CD4-positive, CD25-positive, alpha-beta regulatory T cell (primary cell): ENCODE measurements around the gene UBQLNL. TPM values are rescaled to one million over a fixed set of nuclear protein-coding genes. Genes with fewer than 3 reads are reported as not detected.

Source experiments
- ATAC-seq, 2 donors: fragments of 150-1000 bp; cut with Tn5 transposase; one replicate each; pipeline ENCODE4 v1.10.0; 2021; ENCODE audit warnings: low read depth in 2 of 2, moderate number of reproducible peaks in 2 of 2, moderate library complexity in 1 of 2
- DNase-seq, 3 donors: peaks; one replicate each; pipeline versions ENCODE4 v3.0.0 to v3.0.0-alpha.2; 2012 to 2022; ENCODE audit warnings: mixed read lengths in 1 of 3
- H3K27ac ChIP-seq: one replicate; pipeline ENCODE4 v1.7.0; 2013; ENCODE audit warnings: mild to moderate bottlenecking, low read length; ENCODE audit not compliant: insufficient read depth, poor library complexity, severe bottlenecking
- H3K27me3 ChIP-seq: one replicate; pipeline ENCODE4 v1.7.0; 2013; ENCODE audit warnings: low read length; ENCODE audit not compliant: control insufficient read depth, insufficient read depth
- H3K36me3 ChIP-seq: one replicate; pipeline ENCODE4 v1.7.0; 2013; ENCODE audit warnings: mild to moderate bottlenecking, low read length, moderate library complexity; ENCODE audit not compliant: control insufficient read depth, insufficient read depth
- H3K4me1 ChIP-seq: 2 replicates; pipeline ENCODE4 v1.7.0; 2013; ENCODE audit warnings: mild to moderate bottlenecking, low read length; ENCODE audit not compliant: insufficient read depth, control insufficient read depth, poor library complexity, severe bottlenecking
- H3K4me3 ChIP-seq: one replicate; pipeline ENCODE4 v1.7.0; 2013; ENCODE audit warnings: low read depth, mild to moderate bottlenecking, low read length, moderate library complexity
- H3K9me3 ChIP-seq, 2 experiments: 1 replicate in 1 of 2; 2 replicates in 1 of 2; pipeline ENCODE4 v1.7.0; 2013; ENCODE audit warnings: low read length in 2 of 2, mild to moderate bottlenecking in 1 of 2, moderate library complexity in 1 of 2; ENCODE audit not compliant: control insufficient read depth in 2 of 2
- H3K27ac Mint-ChIP-seq, 3 donors: one replicate each; pipeline ENCODE4 v1.8.0; 2020 to 2022; ENCODE audit warnings: mild to moderate bottlenecking in 3 of 3, mixed read lengths in 3 of 3, moderate library complexity in 2 of 3
- H3K27me3 Mint-ChIP-seq: one replicate; pipeline ENCODE4 v1.8.0; 2022; ENCODE audit warnings: mild to moderate bottlenecking, mixed read lengths
- H3K36me3 Mint-ChIP-seq: one replicate; pipeline ENCODE4 v1.8.0; 2020; ENCODE audit warnings: mixed read lengths
- H3K4me1 Mint-ChIP-seq, 4 donors: one replicate each; pipeline ENCODE4 v1.8.0; 2020 to 2022; ENCODE audit warnings: mixed read lengths in 4 of 4, mild to moderate bottlenecking in 1 of 4
- H3K4me3 Mint-ChIP-seq, 4 donors: one replicate each; pipeline ENCODE4 v1.8.0; 2020 to 2022; ENCODE audit warnings: mild to moderate bottlenecking in 4 of 4, mixed read lengths in 4 of 4, moderate library complexity in 3 of 4
- H3K9me3 Mint-ChIP-seq, 7 donors: one replicate each; pipeline ENCODE4 v1.8.0; 2020 to 2022; ENCODE audit warnings: mixed read lengths in 7 of 7, mild to moderate bottlenecking in 3 of 7, moderate library complexity in 2 of 7
- polyA plus RNA-seq, 4 donors: library from polyadenylated mRNA; unstranded; fragments of 300-500 nt; fragmentation: Illumina TruSeq; gene quantifications; one replicate each; pipeline ENCODE4 v1.2.3, GENCODE V29; 2021
- total RNA-seq: library from RNA; stranded (reverse); gene quantifications from one replicate; pipeline ENCODE4 v1.2.3, GENCODE V29; 2022

Gene UBQLNL
- total and polyA plus RNA-seq, 5 donors from 2014 or later: 0.32 TPM; not detected in 4

GRCh38 chr11:5505363-5506048, 11.0 kb downstream of the UBQLNL start:
- Mint-ChIP-seq H3K4me1 (no peaks in the 10 kb centered on the region), H3K27ac (no peak overlapping the region), H3K4me3 (no peak overlapping the region), H3K36me3 (no peaks in the 10 kb centered on the region), H3K27me3 (no peaks in the 10 kb centered on the region), H3K9me3 (no peaks in the 10 kb centered on the region)
- no peak overlapping the region for H3K4me3 ChIP-seq
- DNase-seq: no peak
- no peaks in the 10 kb centered on the region for H3K27me3 ChIP-seq
- no peaks in the 10 kb centered on the region for H3K36me3 ChIP-seq
- no peak for ATAC-seq
- H3K9me3 ChIP-seq: no peaks in the 10 kb centered on the region
- no peak overlapping the region for H3K27ac ChIP-seq
- no peaks in the 10 kb centered on the region for H3K4me1 ChIP-seq

- DNase-seq: no peak
Measured at GRCh38 chr11:5504403-5504921, 12.0 kb downstream of the UBQLNL start.

GRCh38 chr11:5500393-5500801, 16.1 kb downstream of the UBQLNL start:
- no peak overlapping the region for H3K4me3 Mint-ChIP-seq
- no peak overlapping the region for H3K27ac Mint-ChIP-seq
- Histone ChIP-seq H3K4me1 (no peaks in the 10 kb centered on the region), H3K4me3 (no peak overlapping the region), H3K27ac (no peak overlapping the region), H3K9me3 (no peaks in the 10 kb centered on the region), H3K36me3 (no peaks in the 10 kb centered on the region), H3K27me3 (peaks cover 3% of the 10 kb centered on the region)
- H3K27me3 Mint-ChIP-seq: no peaks in the 10 kb centered on the region
- H3K9me3 Mint-ChIP-seq: no peaks in the 10 kb centered on the region
- ATAC-seq (no peak), DNase-seq (no peak)
- H3K36me3 Mint-ChIP-seq: no peaks in the 10 kb centered on the region
- no peaks in the 10 kb centered on the region for H3K4me1 Mint-ChIP-seq

More at GRCh38 chr11:5504403-5504921, 12.0 kb downstream of the UBQLNL start:
- ATAC-seq: no peak
- no peaks in the 10 kb centered on the region for H3K36me3 ChIP-seq
- no peaks in the 10 kb centered on the region for H3K9me3 Mint-ChIP-seq
- H3K4me1 Mint-ChIP-seq: no peaks in the 10 kb centered on the region
- H3K4me3 ChIP-seq: no peak overlapping the region
- no peak overlapping the region for H3K4me3 Mint-ChIP-seq
- H3K9me3 ChIP-seq: no peaks in the 10 kb centered on the region
- no peaks in the 10 kb centered on the region for H3K36me3 Mint-ChIP-seq
- no peaks in the 10 kb centered on the region for H3K27me3 Mint-ChIP-seq
- H3K27me3 ChIP-seq: no peaks in the 10 kb centered on the region
- no peak overlapping the region for H3K27ac Mint-ChIP-seq
- H3K4me1 ChIP-seq: no peaks in the 10 kb centered on the region
- H3K27ac ChIP-seq: no peak overlapping the region

- no peaks in the 10 kb centered on the region for H3K36me3 ChIP-seq
- Mint-ChIP-seq H3K4me1 (no peaks in the 10 kb centered on the region), H3K36me3 (no peaks in the 10 kb centered on the region), H3K9me3 (no peaks in the 10 kb centered on the region), H3K27me3 (no peaks in the 10 kb centered on the region), H3K27ac (no peak overlapping the region), H3K4me3 (no peak overlapping the region)
- no peak overlapping the region for H3K27ac ChIP-seq
- no peak overlapping the region for H3K4me3 ChIP-seq
- no peaks in the 10 kb centered on the region for H3K9me3 ChIP-seq
- peaks cover 3% of the 10 kb centered on the region for H3K27me3 ChIP-seq
- ATAC-seq (no peak), DNase-seq (no peak)
- H3K4me1 ChIP-seq: no peaks in the 10 kb centered on the region
Measured at GRCh38 chr11:5499671-5500070, 16.8 kb downstream of the UBQLNL start.

GRCh38 chr11:5489576-5490357, 26.7 kb downstream of the UBQLNL start:
- Mint-ChIP-seq H3K4me1 (no peaks in the 10 kb centered on the region), H3K27me3 (peaks cover 4% of the 10 kb centered on the region), H3K9me3 (no peaks in the 10 kb centered on the region), H3K36me3 (no peaks in the 10 kb centered on the region), H3K4me3 (no peak overlapping the region), H3K27ac (no peak overlapping the region)
- no peak for DNase-seq
- no peak for ATAC-seq
- Histone ChIP-seq H3K27me3 (peaks cover 4% of the 10 kb centered on the region), H3K36me3 (no peaks in the 10 kb centered on the region), H3K4me3 (no peak overlapping the region), H3K27ac (no peak overlapping the region), H3K9me3 (no peaks in the 10 kb centered on the region), H3K4me1 (no peaks in the 10 kb centered on the region)

- no peak overlapping the region for H3K4me3 Mint-ChIP-seq
- Histone ChIP-seq H3K4me1 (no peaks in the 10 kb centered on the region), H3K27ac (no peak overlapping the region), H3K36me3 (no peaks in the 10 kb centered on the region), H3K9me3 (no peaks in the 10 kb centered on the region), H3K27me3 (peaks cover 6% of the 10 kb centered on the region), H3K4me3 (no peak overlapping the region)
- no peak overlapping the region for H3K27ac Mint-ChIP-seq
- H3K36me3 Mint-ChIP-seq: no peaks in the 10 kb centered on the region
- peaks cover 4% of the 10 kb centered on the region for H3K27me3 Mint-ChIP-seq
- ATAC-seq (no peak), DNase-seq (no peak)
- no peaks in the 10 kb centered on the region for H3K4me1 Mint-ChIP-seq
- H3K9me3 Mint-ChIP-seq: peaks cover 0 to under 1% (median 0%) of the 10 kb centered on the region in 7 donors
Measured at GRCh38 chr11:5488798-5489399, 27.6 kb downstream of the UBQLNL start.

- no peak within 1 kb of the TSS for H3K4me3 ChIP-seq
- no peaks in the 10 kb centered on the region for H3K36me3 ChIP-seq
- H3K9me3 ChIP-seq: no peaks in the 10 kb centered on the region
- H3K27me3 ChIP-seq: peaks cover 6% of the 10 kb centered on the region
- peaks cover 4% of the 10 kb centered on the region for H3K27me3 Mint-ChIP-seq
- H3K36me3 Mint-ChIP-seq: no peaks in the 10 kb centered on the region
- H3K4me1 Mint-ChIP-seq: no peaks in the 10 kb centered on the region
- no peak within 1 kb of the TSS for H3K4me3 Mint-ChIP-seq
- no peak for DNase-seq
- H3K9me3 Mint-ChIP-seq: peaks cover 0 to 2% (median 0%) of the 10 kb centered on the region in 7 donors
- no peak within 1 kb of the TSS for H3K27ac Mint-ChIP-seq
- ATAC-seq: no peak
- H3K27ac ChIP-seq: no peak within 1 kb of the TSS
- no peaks in the 10 kb centered on the region for H3K4me1 ChIP-seq
Measured at GRCh38 chr11:5488385-5488784, 28.1 kb downstream of the UBQLNL start, which contains the start of gene OR52D1. OR52D1 (plus strand) TSS chr11:5488685; CDS start chr11:5488707, 22 bp downstream.
